Tongue (tissue), 2 donors: ENCODE data around the gene DTWD2. TPM values are rescaled to one million over a fixed set of nuclear protein-coding genes. Genes with fewer than 3 reads are reported as not detected.
A peak's percentile ranks its signal among the peaks of the same experiment; 100 is the strongest.
"Not testable (repeated sequence)": the region's sequence is repeated elsewhere in the genome, so short reads cannot be mapped to it uniquely, and the experiment has no call there.

Experiments used
- DNase-seq: peaks from one replicate; pipeline ENCODE4 v3.0.0-alpha.2; 2015
- total RNA-seq: library from RNA; depleted of rRNA; stranded (reverse); fragments of >200 nt; gene quantifications from one replicate; pipeline ENCODE4 v1.2.3, GENCODE V29; 2014

The DTWD2 gene
- total RNA-seq, 1 donor from 2014 or later = 14.8 TPM

DNA sequence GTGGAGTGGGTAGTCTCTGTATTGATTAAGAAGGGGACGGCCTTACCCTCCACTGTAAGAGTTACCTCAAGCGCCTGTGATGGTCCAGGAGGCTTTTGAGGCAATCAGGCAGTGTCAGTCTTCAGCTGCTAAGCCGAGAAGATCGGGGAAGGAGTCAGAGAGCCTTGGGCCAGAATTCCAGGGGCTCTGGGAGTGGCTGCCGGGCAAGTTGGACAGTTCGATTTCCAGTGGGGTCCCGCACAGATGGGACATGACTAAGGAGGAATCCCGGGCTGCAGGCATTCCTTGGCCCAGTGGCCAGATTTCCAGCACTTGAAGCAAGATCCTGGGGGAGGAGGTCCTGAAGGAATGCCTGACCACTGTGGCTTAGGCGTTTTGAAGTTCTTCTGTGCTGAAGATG lies 38.0 kb downstream of the DTWD2 start:
- DNase-seq = not testable (repeated sequence)

GRCh38 chr5:118946138-118946800 lies 42.1 kb downstream of the DTWD2 start:
- no peak for DNase-seq

DNA sequence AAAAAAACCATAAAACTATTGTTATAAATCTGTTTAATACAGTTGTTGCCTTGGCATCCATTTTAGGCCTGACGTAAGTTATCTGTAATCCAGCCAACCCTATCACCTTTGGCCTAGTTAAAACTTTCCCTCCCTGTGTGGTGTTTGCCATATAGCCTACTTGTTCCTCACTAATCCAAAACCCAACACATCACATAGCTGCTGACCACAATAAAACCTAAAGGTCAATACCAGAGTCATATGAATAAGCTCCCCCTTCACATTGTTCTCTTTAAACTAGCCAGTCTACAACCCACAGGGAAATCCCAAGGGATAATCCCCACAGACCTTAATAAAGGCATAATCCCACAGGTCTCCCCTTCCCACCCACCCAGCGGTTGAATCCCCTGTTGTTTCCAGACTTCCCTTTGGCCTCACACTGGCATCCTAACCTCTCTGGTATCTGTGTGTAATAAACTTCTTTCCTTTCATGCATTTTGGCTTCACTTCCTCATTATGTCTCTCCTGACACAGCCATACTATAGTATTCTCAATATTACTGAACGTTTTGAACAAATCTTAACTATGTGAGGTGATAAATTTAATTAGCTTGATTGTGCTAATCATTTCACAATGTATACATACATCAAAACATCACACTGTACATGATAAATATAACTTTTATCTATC lies 50.8 kb downstream of the DTWD2 start:
- DNase-seq = no peak

DNA sequence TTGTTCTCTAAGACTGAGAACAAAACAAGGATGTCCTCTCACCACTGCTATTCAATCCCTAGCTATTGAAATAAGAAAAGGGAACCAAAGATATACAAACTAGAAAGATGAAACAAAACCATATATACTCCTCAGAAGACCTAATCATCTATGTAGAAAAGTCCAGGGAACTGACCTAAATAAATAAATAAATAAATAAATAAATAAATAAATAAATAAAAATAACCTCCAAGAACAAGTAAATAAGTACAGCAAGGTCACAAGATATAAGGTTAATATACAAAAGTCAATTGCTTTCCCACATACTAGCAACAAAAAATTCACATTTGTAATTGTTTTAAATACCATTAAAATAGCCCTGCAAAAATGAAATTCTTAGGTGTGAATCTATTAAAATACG lies 54.6 kb downstream of the DTWD2 start:
- no peak for DNase-seq

DNA sequence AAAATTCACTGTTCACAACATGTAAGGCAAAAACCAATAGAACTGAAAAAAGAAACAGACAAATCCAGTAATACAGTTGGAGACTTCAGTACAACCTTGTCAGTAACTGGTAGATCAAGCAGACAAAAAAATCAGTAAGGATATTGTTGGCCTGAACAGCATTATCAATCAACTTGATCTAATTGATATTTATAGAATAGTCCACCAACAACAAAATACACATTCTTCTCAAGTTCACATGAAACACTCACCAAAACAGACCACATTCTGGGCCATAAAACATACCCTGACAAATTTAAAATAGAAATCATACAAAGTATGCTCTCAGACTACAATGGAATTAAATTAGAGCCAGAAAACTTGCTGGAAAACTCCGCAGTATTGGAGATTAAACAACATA lies 56.8 kb downstream of the DTWD2 start:
- no peak for DNase-seq

DNA sequence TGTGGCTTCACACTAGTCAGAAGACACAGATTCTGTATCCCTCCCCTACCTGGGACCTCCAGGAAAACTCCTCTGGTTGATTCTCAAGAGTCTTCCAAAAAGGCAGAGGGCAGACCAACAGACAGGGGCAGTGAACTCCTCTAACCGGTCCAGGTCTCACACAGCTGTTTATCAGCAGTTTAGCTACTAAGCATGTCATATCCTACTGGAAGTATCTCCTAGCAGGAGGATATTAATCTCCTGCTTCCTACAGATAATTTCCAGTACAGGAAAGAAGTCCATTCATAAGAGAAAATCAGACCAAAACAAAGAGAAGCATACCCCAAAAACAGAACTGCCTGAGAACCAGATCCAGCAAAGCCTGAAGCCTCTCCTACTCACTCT lies 64.3 kb downstream of the DTWD2 start:
- DNase-seq = no peak

GRCh38 chr5:118923295-118924005 lies 64.9 kb downstream of the DTWD2 start:
- DNase-seq = no peak

DNA sequence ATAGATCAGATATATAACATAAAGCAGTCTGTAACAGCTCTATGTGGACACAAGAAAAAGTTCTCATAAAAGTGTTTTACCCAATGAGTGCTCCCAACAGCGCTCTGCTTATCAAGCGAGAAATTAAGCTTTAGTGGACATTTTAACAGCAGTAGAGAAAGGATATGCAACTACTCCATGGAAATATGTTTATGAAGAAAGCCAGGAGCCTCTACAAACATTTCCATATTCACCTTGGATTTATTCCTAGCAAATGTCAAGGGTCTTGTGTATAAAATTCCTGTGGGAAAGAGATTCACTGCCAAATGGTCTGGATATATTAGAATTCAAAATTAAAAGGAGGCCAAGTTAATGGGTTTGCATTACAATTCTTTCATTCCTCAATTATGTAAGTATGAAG lies 66.5 kb downstream of the DTWD2 start:
- peak; percentile 63 for DNase-seq

- DNase-seq = no peak
Observed at GRCh38 chr5:118919016-118919415, 69.3 kb downstream of the DTWD2 start.

GRCh38 chr5:118918232-118918631 lies 70.1 kb downstream of the DTWD2 start:
- no peak for DNase-seq

DNA sequence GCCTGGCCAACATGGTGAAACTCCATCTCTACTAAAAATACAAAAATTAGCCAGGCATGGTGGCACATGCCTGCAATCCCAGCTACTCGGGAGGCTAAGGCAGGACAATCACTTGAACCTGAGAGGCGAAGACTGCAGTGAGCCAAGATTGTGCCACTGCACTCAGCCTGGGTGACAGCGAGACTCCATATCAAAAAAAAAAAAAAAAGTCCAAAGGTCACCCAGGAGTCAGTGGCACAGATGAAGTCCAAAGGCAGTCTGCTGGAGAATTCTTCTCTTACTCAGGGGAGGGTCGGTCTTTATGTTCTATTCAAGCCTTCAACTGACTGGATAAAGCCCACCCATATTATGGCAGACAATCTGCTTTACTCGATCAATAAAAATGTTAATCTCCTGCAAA lies 80.8 kb downstream of the DTWD2 start:
- not testable (repeated sequence) for DNase-seq

- no peak for DNase-seq
Observed at GRCh38 chr5:118906947-118907346, 81.4 kb downstream of the DTWD2 start.

GRCh38 chr5:118905196-118905595 lies 83.2 kb downstream of the DTWD2 start:
- DNase-seq = no peak

DNA sequence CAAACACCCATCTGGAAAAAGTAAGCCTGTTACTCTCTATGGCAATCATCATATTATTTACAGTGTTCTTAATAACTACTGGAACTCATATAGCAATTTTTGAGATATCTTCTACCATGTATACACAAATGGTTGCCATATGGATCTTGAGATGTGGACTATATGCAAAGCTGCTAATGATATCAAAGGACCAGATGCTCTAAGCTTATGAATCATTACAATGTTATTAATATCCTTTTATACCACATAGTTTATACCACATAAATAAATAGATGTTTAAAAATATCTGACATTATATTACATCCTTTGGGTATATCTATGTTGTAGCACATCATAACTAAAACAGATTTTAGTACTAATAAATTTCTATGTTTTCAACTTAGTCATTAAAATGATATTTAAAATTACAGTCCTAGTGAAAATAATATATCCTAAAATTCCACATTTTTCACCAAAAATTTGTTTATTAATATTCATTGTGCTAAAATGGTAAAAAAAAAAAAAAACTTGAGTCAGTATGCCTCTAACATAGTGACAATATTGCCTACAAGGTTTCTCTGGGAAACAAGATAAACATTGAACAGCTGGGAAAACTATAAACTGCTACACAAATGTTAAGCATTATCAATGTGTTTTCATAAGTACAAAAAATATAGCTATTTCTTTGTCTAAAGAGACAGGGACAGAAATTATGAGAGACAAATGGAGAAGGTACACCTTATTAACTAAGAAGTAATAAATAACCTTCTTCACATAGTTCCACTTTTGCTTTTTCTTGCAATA lies 85.5 kb downstream of the DTWD2 start:
- DNase-seq = peak; percentile 19

GRCh38 chr5:118894709-118895108 lies 93.6 kb downstream of the DTWD2 start:
- DNase-seq = no peak

DNA sequence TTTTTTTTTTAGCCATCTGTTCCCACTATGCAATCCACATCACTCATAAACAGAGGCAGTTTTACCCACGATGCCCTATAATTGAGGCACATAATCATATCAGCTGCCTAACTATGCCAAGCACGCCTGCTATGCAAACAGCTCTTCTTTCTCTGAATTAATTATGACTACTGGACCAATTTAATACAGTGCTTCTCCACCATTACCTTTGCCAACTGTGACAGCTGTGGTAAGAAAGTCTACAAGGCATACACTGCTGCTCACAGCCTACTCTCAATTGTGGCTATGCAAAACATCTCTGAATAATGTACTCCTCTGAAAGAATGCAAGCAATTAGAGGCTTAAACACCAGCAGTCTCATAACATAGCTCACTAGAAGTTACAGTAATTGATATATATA lies 97.1 kb downstream of the DTWD2 start:
- DNase-seq = peak; percentile 86

DNA sequence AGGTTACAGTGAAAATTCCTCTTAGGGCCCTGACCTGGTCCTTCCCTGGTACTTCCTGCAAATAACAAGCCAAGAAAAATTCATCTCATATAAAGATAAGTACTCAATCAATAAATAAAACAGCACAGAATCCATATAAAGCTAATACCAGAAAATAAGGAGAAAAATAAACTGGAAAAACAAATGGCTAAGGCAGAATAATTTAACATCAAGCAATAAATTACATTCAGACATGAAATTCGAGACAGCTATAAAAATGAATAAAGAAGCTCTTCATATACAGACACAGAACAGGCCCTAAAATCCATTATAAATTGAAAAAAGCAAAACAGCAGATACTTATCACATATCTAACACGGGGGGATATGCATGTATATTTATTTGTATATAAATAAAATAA lies 99.2 kb downstream of the DTWD2 start:
- no peak for DNase-seq

DNA sequence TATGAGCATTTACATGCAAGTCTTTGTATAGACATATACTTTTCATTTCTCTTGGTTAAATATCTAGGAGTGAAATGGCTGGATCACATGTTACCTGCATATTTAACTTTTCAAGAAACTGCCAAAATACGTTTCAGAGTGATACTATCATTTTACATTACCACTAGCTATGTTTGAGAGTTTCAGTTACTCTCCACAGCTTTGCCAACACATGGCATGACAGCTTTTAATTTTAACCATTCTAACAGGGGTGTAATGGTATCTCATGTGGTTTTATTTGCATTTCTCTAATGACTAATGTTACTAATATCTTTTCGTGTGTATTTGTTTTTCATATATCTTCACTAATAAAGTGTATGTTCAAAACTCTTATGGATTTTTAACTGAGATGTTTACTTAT lies 99.8 kb downstream of the DTWD2 start:
- DNase-seq = no peak

DNA sequence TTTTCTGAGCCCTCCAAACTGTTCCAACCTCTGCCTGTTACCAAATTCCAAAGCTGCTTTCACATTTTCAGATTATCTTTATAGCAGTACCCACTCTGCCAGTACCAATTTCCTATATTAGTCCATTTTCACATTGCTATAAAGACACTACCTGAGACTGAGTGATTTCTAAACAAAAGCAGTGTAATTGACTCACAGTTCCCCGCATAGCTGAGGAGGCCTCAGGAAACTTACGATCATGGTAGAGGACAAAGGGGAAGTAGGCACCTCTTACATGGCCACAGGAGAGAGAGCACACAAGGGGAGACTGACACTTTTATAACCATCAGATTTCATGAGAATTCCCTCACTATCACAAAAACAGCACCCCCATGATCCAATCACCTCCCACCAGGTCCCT lies 105.0 kb downstream of the DTWD2 start:
- DNase-seq = no peak

GRCh38 chr5:118882666-118883065 lies 105.7 kb downstream of the DTWD2 start:
- DNase-seq = no peak

- not testable (repeated sequence) for DNase-seq
Observed at GRCh38 chr5:118876852-118877251, 111.5 kb downstream of the DTWD2 start.

DNA sequence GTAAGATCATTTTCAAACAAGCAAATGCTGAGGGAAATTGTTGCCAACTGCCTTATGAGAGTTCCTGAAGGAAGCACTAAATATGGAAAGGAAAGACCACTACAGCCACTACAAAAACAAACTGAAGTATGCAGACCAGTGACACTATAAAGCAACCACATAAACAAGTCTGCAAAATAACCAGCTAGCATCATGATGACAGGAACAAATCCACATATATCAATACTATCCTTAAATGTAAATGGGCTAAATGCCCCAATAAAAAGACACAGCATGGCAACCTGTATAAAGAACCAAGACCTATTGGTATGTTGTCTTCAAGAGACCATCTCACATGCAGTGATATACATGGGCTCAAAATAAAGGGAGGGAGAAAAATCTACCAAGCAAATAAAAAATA lies 113.2 kb downstream of the DTWD2 start:
- DNase-seq = no peak

DNA sequence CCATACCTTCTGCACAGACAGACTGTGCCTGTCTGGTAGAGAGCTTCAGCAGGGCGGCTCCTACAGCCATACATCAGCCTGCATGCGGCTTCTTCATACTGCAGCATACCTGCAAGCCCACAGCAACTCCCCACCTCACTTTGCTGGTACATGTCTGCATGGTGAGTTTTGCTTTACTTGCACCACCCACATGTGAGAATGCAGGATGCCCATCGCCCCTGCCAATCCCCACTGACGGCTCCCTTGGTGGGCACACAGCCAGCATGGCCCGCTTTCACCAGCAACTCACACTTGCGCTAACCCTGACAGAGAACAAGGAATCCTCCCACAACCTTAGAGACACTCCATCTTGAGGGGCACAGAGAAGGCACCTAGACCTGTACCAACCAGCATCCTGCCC lies 114.9 kb downstream of the DTWD2 start:
- DNase-seq = no peak
